NCI-H146 treated with DMSO at 0.1 percent for 48 hours (cell line): ENCODE data around the gene CHAD.
A peak's percentile ranks its signal among the peaks of the same experiment; 100 is the strongest.

ENCODE experiments used
- DNase-seq: peaks from one replicate; lab custom pipeline; 2025; ENCODE audit not compliant: unreplicated experiment; lab: John Stamatoyannopoulos, UW

The CHAD gene

GRCh38 chr17:50475362-50475761 lies 6.7 kb upstream of the CHAD start:
- no peak for DNase-seq

- DNase-seq, result no peak
These were observed 5.8 kb upstream of the CHAD start for GRCh38 chr17:50474523-50474922.

- no peak for DNase-seq
These were observed 5.2 kb upstream of the CHAD start for GRCh38 chr17:50473901-50474300.

GRCh38 chr17:50472761-50473161 lies 4.1 kb upstream of the CHAD start:
- DNase-seq, result peak; percentile 15

GRCh38 chr17:50472286-50472685 lies 3.6 kb upstream of the CHAD start:
- no peak for DNase-seq

- no peak for DNase-seq
These were observed 2.6 kb upstream of the CHAD start for GRCh38 chr17:50471009-50471905.

- DNase-seq, result no peak
These were observed 1.7 kb upstream of the CHAD start for GRCh38 chr17:50470426-50470825.

GRCh38 chr17:50469671-50470305 lies 1.1 kb upstream of the CHAD start:
- no peak for DNase-seq

GRCh38 chr17:50469208-50469605 lies 527 bp upstream of the CHAD start:
- DNase-seq, result no peak

GRCh38 chr17:50467855-50468303 lies 801 bp downstream of the CHAD start:
- no peak for DNase-seq

- DNase-seq, result no peak
These were observed 1.4 kb downstream of the CHAD start for GRCh38 chr17:50467114-50467854.

- DNase-seq, result no peak
These were observed 2.1 kb downstream of the CHAD start for GRCh38 chr17:50466371-50467113.

- no peak for DNase-seq
These were observed 3.0 kb downstream of the CHAD start for GRCh38 chr17:50465635-50466034.

GRCh38 chr17:50465171-50465570 lies 3.5 kb downstream of the CHAD start:
- DNase-seq, result no peak

GRCh38 chr17:50464736-50465135 lies 3.9 kb downstream of the CHAD start:
- DNase-seq, result no peak

- DNase-seq, result no peak
These were observed 4.6 kb downstream of the CHAD start for GRCh38 chr17:50464121-50464520.

GRCh38 chr17:50462446-50462845 lies 6.2 kb downstream of the CHAD start:
- DNase-seq, result no peak

- no peak for DNase-seq
These were observed 7.0 kb downstream of the CHAD start for GRCh38 chr17:50461550-50462132.

GRCh38 chr17:50460831-50461526 lies 7.7 kb downstream of the CHAD start:
- DNase-seq, result no peak

GRCh38 chr17:50459756-50460155 lies 8.9 kb downstream of the CHAD start:
- DNase-seq, result no peak
